Measurements from ENCODE around the gene GYPB.
"Not testable (repeated sequence)": the region's sequence is repeated elsewhere in the genome, so short reads cannot be mapped to it uniquely, and the experiment has no call there.

DNA sequence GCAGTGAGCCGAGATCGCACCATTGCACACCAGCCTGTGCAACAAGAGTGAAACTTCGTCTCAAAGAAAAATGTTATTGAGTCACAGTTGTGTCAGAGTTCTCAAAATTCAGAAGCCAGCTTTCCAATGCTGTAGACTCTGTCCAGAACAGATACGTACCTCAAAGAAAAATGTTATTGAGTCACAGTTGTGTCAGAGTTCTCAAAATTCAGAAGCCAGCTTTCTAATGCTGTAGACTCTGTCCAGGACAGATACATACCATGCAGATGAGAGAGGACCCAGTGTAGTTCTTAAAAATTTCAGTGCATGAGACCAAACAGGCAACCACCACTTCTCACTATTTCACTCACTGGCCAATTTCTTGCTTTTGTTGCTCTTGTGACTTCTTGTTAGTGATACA is 68.2 kb downstream of the GYPB start:
- TF ChIP-seq, protein P1, sequence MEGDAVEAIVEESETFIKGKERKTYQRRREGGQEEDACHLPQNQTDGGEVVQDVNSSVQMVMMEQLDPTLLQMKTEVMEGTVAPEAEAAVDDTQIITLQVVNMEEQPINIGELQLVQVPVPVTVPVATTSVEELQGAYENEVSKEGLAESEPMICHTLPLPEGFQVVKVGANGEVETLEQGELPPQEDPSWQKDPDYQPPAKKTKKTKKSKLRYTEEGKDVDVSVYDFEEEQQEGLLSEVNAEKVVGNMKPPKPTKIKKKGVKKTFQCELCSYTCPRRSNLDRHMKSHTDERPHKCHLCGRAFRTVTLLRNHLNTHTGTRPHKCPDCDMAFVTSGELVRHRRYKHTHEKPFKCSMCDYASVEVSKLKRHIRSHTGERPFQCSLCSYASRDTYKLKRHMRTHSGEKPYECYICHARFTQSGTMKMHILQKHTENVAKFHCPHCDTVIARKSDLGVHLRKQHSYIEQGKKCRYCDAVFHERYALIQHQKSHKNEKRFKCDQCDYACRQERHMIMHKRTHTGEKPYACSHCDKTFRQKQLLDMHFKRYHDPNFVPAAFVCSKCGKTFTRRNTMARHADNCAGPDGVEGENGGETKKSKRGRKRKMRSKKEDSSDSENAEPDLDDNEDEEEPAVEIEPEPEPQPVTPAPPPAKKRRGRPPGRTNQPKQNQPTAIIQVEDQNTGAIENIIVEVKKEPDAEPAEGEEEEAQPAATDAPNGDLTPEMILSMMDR (IDR thresholded peaks at IDR 0.05; ENCODE audit: poor library complexity) = not testable (repeated sequence)
- not testable (repeated sequence) for TF ChIP-seq EZH2 (IDR thresholded peaks at IDR 0.05; ENCODE audit: borderline replicate concordance); EZH2phosphoT487 (IDR thresholded peaks at IDR 0.05; ENCODE audit: low read depth, severe bottlenecking, unreplicated experiment)

All from hepatocyte (in vitro differentiated cells).